Heart right ventricle (tissue), 16 donors: ENCODE measurements around the gene TAF1B. TPM values are rescaled to one million over a fixed set of nuclear protein-coding genes. Genes with fewer than 3 reads are reported as not detected.

Source experiments
- ATAC-seq, 8 donors: fragments of 200-7000 bp; cut with Tn5 transposase; one replicate each; pipeline ENCODE4 v1.9.1; 2020; ENCODE audit warnings: mild to moderate bottlenecking in 8 of 8, moderate library complexity in 8 of 8, moderate number of reproducible peaks in 1 of 8
- DNase-seq, 2 donors: peaks; one replicate each; pipeline ENCODE4 v3.0.0-alpha.2; 2020
- H3K27ac ChIP-seq, 10 donors: fragments of 200-600 bp; sonication (generic) in 2 of 10; one replicate each; pipeline versions ENCODE4 v1.5.0 to v1.8.0; 2020 to 2022; ENCODE audit warnings: mild to moderate bottlenecking in 3 of 10
- H3K27me3 ChIP-seq, 7 donors: fragments of 200-600 bp; one replicate each; pipeline ENCODE4 v1.8.0; 2021 to 2022; ENCODE audit warnings: mild to moderate bottlenecking in 2 of 7
- H3K36me3 ChIP-seq, 9 donors: fragments of 200-600 bp; sonication (generic) in 1 of 9; one replicate each; pipeline versions ENCODE4 v1.5.0 to v1.8.0; 2020 to 2022; ENCODE audit warnings: mild to moderate bottlenecking in 2 of 9
- H3K4me1 ChIP-seq, 9 donors: fragments of 200-600 bp; sonication (generic) in 1 of 9; one replicate each; pipeline versions ENCODE4 v1.5.0 to v1.8.0; 2020 to 2022; ENCODE audit warnings: mild to moderate bottlenecking in 4 of 9
- H3K4me3 ChIP-seq, 10 donors: fragments of 200-600 bp; sonication (generic) in 2 of 10; one replicate each; pipeline versions ENCODE4 v1.5.0 to v1.8.0; 2020 to 2022; ENCODE audit warnings: mild to moderate bottlenecking in 7 of 10, moderate library complexity in 2 of 10
- H3K9me3 ChIP-seq, 11 donors: fragments of 200-600 bp in 10 of 11; sonication (generic) in 2 of 11; one replicate each; pipeline versions ENCODE4 v1.5.0 to v1.8.0; 2013 to 2022; ENCODE audit warnings: mild to moderate bottlenecking in 2 of 11, control low read depth in 1 of 11, moderate library complexity in 1 of 11
- WGBS, 2 donors: extraction: QIAGEN DNeasy Blood & Tissue Kit; methylation state at CpG; one replicate each; pipeline ENCODE4 v1.1.7; 2013; ENCODE audit warnings: inconsistent platforms in 1 of 2; 5-methylcytosine and 5-hydroxymethylcytosine counted together
- intact Hi-C, 10 donors: fragments of 100-400 bp; cut with DNase I; formaldehyde crosslinking; loops; one replicate each; pipeline versions ENCODE4 v1.11.1 to v1.14.2; 2022
- polyA plus RNA-seq, 2 donors: library from polyadenylated mRNA; stranded (reverse); fragments of 200-250 nt; gene quantifications; one replicate each; pipeline ENCODE4 v1.2.3, GENCODE V29; 2013
- total RNA-seq, 10 donors: library from RNA; stranded (reverse); fragmentation: NEBNext Ultra II Directional in 3 of 10; extraction: Animal tissue kit (Norgen Biotek cat#: 25700) in 3 of 10; gene quantifications; one replicate each; pipeline versions ENCODE4 v1.2.1 to v1.2.4, GENCODE V29; 2021 to 2023
- TF ChIP-seq, protein P1 (sequence below), 9 donors: fragments of 200-600 bp; sonication (generic) in 2 of 9; IDR thresholded peaks; one replicate each; pipeline versions ENCODE4 v1.5.0 to v1.8.0; 2021 to 2022; ENCODE audit warnings: antibody characterized with exemption in 9 of 9, mild to moderate bottlenecking in 5 of 9, moderate library complexity in 1 of 9
- donor health status: Arrhythmogenic right ventricular cardiomyopathy.
- donor health status: ischemic (EF 13 %, LVEDD 7.1; RV severe dilation, severe dysfunction).
- donor health status: healthy with polysubstance abuse.
- donor health status: DM: no; HTN: yes; CAD: no.
- donor health status: DM: no; HTN: no; CAD: no.
- donor health status: ischemic (EF 25% LVEDD 6.9; RV normal size, moderate dysfunction).
- donor health status: ischemic (EF 25% LVEDD 5.7; RV mildly dilated, moderate dysfunction).
- donor health status: healthy.
- donor health status: DM: yes; HTN: yes; CAD: no.
- donor health status: Ischemic cardiomyopathy.
- donor health status: ischemic (EF 35%, LVEDD 5.7; RV mildly dilated, moderate dysfunction).
- donor health status: nonischemic (EF 11% LVEDD 7.7; RV severe dilation, severe dysfunction).
- donor health status: DM: yes; HTN: yes; CAD: no.
- donor health status: PGD.
- donor health status: ischemic (EF 29% LVEDD 5.4; RV normal size, mild dysfunction).
- donor health status: nonischemic (EF 23%, LVEDD 6.1; RV moderate dilation, normal function).

Gene TAF1B
- total and polyA plus RNA-seq, 12 donors, result 1.8 to 7.9 (median 4.5) TPM

DNA sequence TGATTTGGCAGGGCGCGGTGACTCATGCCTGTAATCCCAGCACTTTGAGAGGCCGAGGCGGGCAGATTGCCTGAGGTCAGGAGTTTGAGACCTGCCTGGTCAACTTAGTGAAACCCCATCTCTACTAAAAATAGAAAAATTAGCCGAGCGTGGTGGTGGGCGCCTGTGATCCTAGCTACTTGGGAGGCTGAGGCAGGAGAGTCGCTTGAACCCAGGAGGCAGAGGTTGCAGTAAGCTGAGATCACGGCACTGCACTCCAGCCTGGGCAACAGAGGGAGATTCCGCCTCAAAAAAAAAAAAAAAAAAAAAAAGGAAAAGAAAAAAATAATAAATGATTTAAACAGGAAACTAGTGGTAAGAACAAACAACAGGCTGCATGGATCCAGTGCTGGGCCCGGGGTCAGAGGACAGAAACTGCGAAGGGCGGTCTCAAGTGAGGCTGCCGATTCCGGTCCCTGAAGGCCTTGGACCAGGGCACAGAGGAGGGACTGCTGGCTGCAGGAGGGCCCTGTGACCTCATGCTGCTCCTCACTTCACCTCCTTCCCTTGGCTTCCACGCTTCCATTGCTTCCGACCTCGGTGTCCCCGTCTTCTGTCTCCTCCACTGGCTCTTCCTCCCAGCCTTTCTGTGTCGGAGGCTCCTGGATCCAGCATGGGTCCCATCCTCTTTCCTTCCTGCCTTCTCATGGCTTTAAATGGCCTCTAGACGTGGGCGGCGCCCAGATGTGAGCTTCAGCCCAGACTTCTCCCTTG lies 106.1 kb downstream of the TAF1B start:
- Histone ChIP-seq H3K9me3 (no peaks in the 10 kb centered on the region), H3K27ac (no peak overlapping the region), H3K27me3 (peaks cover 0 to 51% (median 19%) of the 10 kb centered on the region in 7 donors), H3K36me3 (no peaks in the 10 kb centered on the region), H3K4me1 (peaks cover 0 to 11% (median 6%) of the 10 kb centered on the region in 9 donors), H3K4me3 (no peak overlapping the region)
- 84 to 92% methylated on average over 23 of the region's 23 CpGs for WGBS, 2 donors
- no peak for DNase-seq
- TF ChIP-seq, protein P1, sequence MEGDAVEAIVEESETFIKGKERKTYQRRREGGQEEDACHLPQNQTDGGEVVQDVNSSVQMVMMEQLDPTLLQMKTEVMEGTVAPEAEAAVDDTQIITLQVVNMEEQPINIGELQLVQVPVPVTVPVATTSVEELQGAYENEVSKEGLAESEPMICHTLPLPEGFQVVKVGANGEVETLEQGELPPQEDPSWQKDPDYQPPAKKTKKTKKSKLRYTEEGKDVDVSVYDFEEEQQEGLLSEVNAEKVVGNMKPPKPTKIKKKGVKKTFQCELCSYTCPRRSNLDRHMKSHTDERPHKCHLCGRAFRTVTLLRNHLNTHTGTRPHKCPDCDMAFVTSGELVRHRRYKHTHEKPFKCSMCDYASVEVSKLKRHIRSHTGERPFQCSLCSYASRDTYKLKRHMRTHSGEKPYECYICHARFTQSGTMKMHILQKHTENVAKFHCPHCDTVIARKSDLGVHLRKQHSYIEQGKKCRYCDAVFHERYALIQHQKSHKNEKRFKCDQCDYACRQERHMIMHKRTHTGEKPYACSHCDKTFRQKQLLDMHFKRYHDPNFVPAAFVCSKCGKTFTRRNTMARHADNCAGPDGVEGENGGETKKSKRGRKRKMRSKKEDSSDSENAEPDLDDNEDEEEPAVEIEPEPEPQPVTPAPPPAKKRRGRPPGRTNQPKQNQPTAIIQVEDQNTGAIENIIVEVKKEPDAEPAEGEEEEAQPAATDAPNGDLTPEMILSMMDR (IDR thresholded peaks at IDR 0.05), result no peak
- no peak for ATAC-seq
- intact Hi-C loops, result no loop called here

DNA sequence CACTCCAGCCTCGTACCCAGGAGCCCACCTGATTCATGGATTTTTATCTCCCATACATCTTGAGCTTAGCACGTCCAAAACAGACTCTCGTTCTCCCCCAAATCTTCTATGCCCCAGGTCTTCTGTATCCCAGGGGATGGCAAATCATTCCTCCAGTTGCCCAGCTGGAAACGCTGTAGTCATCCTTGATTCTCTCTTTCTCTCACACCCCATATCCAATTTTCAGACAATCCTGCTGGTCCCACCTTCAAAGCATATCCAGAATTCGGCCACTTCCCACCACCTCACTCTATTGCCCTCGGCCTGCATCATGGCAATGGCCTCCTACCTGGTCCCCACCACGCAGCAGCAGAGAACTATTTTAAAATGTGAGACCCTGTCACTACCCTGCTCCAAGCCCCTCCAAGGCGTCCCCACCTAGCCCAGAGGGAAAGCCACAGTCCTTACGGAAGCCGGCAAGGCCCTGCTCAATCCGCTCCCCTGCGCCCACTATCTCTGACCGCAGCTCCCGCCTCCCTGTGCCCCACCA lies 106.8 kb downstream of the TAF1B start:
- no peaks in the 10 kb centered on the region for H3K9me3 ChIP-seq
- H3K27me3 ChIP-seq, result peaks cover 0 to 57% (median 14%) of the 10 kb centered on the region in 7 donors
- no peaks in the 10 kb centered on the region for H3K36me3 ChIP-seq
- H3K27ac ChIP-seq, result no peak overlapping the region
- intact Hi-C loops, result loop anchor here in 4 of 10 donors (5.0 to 10.0 kb wide), 4 partner anchors 105 to 135 kb away; partner anchors contain the start of gene TAF1B (in 2 of the 4)
- TF ChIP-seq, protein P1 (IDR thresholded peaks at IDR 0.05), result no peak
- peak overlapping the region in 1 of 10 donors; percentile 78 for H3K4me3 ChIP-seq
- WGBS, 2 donors, result 95 to 96% methylated on average over 14 of the region's 14 CpGs
- H3K4me1 ChIP-seq, result peaks cover 0 to 11% (median 7%) of the 10 kb centered on the region in 9 donors
- ATAC-seq (peak in 1 of 8 donors; percentile 21), DNase-seq (no peak)

DNA sequence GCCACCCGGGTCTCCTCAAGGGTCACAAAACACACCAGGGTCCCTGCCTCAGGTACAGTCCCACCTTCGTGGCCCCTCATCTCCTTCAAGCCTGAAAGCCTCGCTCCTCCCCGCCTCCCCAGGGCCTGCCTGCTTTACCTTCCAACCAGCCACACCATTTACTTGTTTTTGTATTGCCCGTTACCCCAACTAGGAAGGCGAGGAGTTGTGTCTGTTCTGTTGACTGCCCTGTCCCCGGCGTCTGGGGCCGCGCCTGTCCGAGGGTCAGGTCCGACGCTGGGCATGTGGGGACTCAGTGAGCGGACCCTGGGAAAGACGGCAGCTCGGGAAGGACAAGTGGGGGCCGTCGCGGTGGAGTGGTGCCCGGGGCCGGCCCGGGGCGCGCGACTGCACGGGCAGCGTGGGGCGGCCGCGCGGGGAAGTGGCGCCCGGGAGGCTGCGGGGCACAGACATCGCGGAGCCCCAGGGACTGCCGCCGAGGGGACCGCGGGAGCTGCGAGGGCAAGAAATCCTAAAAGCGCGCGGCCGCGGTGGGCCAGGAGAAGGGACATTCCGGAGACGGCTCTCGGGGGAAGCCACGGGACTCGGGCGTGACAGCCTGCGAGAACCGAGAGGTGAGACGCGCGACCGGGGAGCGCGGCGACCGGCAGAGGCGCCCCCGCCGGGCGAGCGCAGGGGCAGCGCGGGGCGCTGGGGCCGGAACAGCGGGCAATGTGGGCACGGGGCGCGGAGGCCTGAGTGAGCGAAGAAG lies 107.4 kb downstream of the TAF1B start:
- Histone ChIP-seq H3K27ac (peak overlapping the region in 8 of 10 donors; percentile 43 to 73 (median 58)), H3K4me1 (peaks cover 0 to 12% (median 7%) of the 10 kb centered on the region in 9 donors), H3K27me3 (peaks cover 0 to 57% (median 7%) of the 10 kb centered on the region in 7 donors), H3K9me3 (no peaks in the 10 kb centered on the region), H3K4me3 (peak overlapping the region; percentile 40 to 91 (median 73)), H3K36me3 (no peaks in the 10 kb centered on the region)
- intact Hi-C loops, result loop anchor here in 5 of 10 donors (1.0 to 10.0 kb wide), 5 partner anchors 106 to 136 kb away; partner anchors contain the start of gene TAF1B (in 3 of the 5)
- TF ChIP-seq, protein P1 (IDR thresholded peaks at IDR 0.05), result peak in 5 of 9 donors; percentile 8 to 24 (median 16)
- WGBS, 2 donors, result 8% methylated on average over 62 to 76 of the region's 76 CpGs
- ATAC-seq (peak in 5 of 8 donors; percentile 2 to 43 (median 14)), DNase-seq (peak; percentile 13 to 52)

DNA sequence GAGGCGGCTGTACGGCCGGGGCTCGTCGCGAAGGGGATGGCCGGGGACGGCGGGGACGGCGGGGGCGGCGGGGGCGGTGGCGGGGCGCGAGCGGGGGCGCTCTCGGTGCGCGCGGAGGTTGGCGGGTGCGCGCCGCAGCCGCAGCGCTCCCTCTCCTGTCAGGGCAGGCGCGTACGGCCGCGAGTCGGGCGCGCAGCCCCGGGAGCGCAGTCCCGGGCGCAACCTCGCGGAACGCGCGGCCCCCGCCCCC lies 107.9 kb downstream of the TAF1B start:
- H3K27ac ChIP-seq, result peak overlapping the region in 8 of 10 donors; percentile 43 to 73 (median 58)
- peaks cover 0 to 12% (median 7%) of the 10 kb centered on the region in 9 donors for H3K4me1 ChIP-seq
- H3K27me3 ChIP-seq, result peaks cover 0 to 53% (median 2%) of the 10 kb centered on the region in 7 donors
- no peak for ATAC-seq
- H3K4me3 ChIP-seq, result peak overlapping the region; percentile 40 to 91 (median 73)
- intact Hi-C loops, result loop anchor here in 5 of 10 donors (1.0 to 10.0 kb wide), 5 partner anchors 106 to 136 kb away; partner anchors contain the start of gene TAF1B (in 3 of the 5)
- H3K9me3 ChIP-seq, result no peaks in the 10 kb centered on the region
- WGBS, 2 donors, result 0 to 2% methylated on average over 17 to 45 of the region's 47 CpGs
- H3K36me3 ChIP-seq, result no peaks in the 10 kb centered on the region
- no peak for DNase-seq
- TF ChIP-seq, protein P1 (IDR thresholded peaks at IDR 0.05), result peak in 1 of 9 donors; percentile 20
